Adrenal gland (tissue), 5 donors: ENCODE measurements around the gene MST1R.
A peak's percentile ranks its signal among the peaks of the same experiment; 100 is the strongest.

Experiments used
- POLR2A ChIP-seq, 2 donors: fragments of 450-650 bp; IDR thresholded peaks; one replicate each; pipeline ENCODE4 v1.6.1; 2017; ENCODE audit warnings: antibody characterized with exemption in 2 of 2, mild to moderate bottlenecking in 2 of 2, moderate library complexity in 1 of 2
- TF ChIP-seq, protein P1 (sequence below), 6 experiments: fragments of 450-650 bp in 4 of 6; fragments of 200-600 bp in 2 of 6; sonication (generic) in 1 of 6; IDR thresholded peaks; 1 replicate in 5 of 6; 2 replicates in 1 of 6; pipeline versions ENCODE4 v1.5.1 to v1.8.0; 2016 to 2021; ENCODE audit warnings: antibody characterized with exemption in 6 of 6, mild to moderate bottlenecking in 2 of 6, moderate library complexity in 1 of 6
- donor health status: DM: no; HTN: no; CAD: no.

DNA sequence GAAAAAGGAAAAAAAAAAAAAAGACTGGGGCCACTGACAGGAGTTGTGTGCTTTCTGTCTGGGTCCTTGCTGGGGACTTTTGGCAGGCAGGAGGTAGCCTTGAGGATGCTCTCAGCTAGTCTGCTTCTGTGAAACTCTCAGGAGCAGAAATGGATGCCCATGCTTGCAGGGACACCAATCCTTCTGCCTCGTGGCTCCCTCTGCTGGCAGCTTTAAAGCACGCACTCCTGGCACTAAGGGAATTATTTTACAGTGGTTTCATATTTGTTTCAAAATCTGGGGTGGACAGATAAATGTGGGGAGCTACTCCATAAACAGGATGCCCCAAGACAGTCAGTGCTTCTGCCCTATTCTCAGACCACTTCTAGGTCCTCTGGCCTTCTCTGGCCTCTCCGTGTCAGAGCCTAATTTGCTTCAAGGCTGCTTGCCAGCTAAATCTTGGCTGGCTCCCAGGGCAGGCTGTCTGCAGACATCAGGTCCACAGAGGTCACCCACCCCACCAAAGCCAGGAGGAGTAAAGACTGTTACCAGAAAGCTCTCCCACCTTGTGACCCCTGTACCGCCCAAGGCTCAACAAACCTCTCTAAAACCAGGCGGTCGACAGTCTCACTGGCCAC lies 64.4 kb downstream of the MST1R start:
- TF ChIP-seq, protein P1, sequence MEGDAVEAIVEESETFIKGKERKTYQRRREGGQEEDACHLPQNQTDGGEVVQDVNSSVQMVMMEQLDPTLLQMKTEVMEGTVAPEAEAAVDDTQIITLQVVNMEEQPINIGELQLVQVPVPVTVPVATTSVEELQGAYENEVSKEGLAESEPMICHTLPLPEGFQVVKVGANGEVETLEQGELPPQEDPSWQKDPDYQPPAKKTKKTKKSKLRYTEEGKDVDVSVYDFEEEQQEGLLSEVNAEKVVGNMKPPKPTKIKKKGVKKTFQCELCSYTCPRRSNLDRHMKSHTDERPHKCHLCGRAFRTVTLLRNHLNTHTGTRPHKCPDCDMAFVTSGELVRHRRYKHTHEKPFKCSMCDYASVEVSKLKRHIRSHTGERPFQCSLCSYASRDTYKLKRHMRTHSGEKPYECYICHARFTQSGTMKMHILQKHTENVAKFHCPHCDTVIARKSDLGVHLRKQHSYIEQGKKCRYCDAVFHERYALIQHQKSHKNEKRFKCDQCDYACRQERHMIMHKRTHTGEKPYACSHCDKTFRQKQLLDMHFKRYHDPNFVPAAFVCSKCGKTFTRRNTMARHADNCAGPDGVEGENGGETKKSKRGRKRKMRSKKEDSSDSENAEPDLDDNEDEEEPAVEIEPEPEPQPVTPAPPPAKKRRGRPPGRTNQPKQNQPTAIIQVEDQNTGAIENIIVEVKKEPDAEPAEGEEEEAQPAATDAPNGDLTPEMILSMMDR (IDR thresholded peaks at IDR 0.05) = peak; percentile 86 to 95 (median 91)
- TF ChIP-seq POLR2A (IDR thresholded peaks at IDR 0.05) = no peak
